NCI-H2171 (cell line): ENCODE results near the gene PPP1R12B.
"Not testable (repeated sequence)": the region's sequence is repeated elsewhere in the genome, so short reads cannot be mapped to it uniquely, and the experiment has no call there.

ENCODE experiments used
- DNase-seq: peaks from one replicate; lab custom pipeline; 2025; lab: John Stamatoyannopoulos, UW

Gene PPP1R12B

DNA sequence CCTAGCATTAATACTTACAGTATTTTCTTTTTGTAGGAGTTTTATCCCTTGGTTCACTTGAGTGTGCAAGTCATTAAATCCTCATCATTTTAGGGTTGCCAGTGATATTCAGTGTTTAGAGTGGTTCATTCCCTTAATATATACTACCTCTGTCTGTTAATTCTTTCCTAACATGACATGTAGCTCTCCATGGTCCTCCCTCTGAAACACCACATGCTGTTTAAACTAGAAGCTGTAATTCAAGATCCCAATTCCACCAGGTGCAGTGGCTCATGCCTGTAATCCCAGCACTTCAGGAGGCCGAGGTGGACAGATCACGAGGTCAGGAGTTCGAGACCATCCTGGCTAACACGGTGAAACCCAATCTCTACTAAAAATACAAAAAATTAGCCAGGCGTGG, 233.9 kb downstream of the PPP1R12B start:
- not testable (repeated sequence) for DNase-seq

DNA sequence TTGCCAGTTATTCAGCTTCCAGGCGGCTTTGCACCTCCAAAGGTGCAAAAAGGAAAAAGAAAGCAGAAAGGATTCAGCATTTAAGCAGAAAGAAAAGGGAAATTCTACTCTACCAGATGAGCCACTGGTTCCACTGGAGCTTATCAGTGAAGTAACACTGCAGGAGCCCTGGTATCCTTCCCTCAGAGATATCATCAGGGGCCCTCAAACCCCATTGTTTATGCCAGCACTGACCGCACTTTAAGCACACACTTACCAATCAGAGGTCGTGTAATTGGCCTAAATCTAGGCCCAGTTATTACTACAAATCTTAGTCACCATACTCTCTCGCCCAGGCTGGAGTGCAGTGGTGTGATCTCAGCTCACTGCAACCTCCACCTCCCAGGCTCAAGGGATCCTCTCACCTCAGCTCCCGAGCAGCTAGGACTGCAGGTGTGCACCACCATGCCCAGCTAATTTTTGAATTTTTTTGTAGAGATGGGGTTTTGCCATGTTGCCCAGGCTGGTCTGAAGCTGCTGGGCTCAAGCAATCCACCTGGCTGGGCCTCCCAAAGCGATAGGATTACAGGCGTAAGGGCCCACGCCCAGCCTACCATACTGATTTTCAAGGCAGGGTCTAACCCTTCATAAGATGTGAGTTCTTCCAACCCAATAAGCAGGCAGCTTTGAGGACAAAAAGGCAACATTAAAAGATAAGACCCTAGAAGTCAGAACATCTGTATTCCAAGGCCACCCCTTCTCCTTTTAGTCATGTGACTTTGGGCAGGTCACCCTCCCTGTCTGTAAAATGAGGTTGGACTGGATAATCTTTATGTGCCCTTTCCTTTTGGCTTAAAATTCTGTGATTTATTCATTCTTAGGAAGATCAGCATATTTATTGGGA, 236.4 kb downstream of the PPP1R12B start:
- no peak for DNase-seq

DNA sequence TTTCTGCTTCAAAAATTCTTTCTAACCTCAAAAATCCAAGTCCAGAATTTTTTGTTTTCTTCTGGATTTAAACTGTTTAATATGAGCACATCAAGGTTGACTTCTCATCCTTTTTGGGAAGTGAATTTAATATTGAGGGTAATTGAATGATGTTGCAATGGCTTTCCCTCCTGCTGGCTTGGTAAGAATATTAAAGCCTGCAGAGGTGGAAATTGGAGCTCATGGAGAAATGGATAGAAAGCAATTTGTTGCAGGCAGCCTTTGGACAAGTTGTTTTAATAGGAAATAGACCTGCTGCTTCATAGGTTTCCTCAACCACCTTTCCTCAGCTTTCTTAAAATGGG, 237.1 kb downstream of the PPP1R12B start:
- DNase-seq: no peak

DNA sequence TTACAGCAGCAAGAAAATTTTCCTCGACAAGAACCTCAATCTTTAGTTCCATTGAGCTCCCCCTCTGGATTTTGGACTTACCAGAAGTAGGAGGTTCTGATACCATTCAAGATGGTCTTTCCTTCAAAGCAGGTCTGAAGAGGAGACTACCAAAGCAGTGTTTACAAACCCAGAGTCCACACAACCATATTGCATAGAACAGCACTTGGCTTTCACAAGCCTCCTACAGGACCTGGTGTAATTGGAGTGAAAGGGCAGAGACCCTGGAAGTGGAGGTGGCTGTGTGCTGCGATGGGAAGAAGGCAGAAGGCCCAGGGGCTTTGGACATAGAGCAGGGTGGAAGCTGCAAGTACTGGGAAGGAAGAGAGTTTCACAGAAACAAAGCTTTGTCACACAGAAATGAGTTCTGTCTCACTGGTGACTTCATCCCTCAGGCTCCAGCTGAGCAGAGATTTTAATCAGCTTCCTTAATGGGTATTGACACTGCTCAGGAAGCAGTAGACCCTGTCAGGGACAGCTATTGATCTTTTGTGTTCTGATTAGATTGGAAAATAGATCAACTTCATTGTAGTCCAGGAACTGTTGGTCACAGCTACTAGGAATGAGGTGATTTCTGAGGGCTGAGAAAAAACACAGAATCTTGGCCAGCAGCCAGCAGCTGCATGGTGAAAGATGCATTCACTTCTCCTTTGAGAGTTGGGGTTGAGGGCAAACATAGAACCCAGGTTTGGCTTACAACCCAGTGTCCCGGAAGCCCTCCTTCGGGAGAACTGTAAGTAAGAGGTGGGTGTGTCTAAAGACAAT, 237.7 kb downstream of the PPP1R12B start:
- peak; percentile 54 for DNase-seq

DNA sequence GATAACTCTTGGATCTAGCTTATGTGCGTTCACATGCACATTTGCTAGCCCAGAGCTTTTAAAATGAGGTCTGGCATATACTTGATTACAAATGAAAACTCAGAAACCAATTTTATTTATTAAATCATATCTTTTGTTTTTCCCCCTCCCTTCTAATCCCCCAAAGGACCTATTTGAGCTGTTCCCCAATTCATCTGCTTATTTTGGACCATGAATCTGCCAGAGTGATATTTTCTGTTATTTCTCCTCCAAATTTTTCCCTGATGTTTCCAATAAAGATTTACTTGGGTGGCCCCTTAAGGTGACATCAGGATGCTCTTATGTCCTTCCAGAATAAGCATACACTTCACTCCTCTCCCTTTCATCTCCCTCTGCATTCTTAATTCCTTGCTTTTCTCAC, 238.4 kb downstream of the PPP1R12B start:
- no peak for DNase-seq

DNA sequence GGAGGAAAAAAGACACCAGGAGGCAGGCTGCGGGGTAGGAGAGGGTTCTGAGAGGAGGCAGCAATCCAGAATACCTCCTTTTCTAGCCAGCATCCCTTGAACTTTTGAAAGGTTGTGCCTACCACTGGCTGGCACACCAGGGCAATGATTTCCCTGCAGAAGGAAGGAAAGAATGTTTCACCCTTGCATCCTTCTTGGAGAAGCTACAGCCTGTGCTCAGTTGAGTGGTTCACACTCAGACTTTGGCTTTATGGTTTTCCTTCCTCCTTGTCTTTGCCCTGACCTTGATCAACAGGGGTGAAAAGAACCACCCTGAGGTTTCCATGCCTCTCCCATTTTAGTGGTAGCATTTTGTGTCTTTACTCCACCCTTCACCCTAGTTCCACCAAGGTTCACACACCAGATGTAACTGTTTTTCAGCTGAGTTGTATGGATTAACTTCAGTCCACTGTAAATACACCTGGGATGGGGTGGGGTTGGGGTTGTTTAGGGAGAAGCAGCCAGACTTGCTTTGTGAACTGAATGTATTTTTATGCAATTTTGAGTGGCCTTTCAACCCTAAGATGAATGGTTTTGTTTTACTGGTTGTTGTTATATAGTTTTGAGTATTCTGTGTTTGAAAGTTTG, 239.5 kb downstream of the PPP1R12B start:
- no peak for DNase-seq

DNA sequence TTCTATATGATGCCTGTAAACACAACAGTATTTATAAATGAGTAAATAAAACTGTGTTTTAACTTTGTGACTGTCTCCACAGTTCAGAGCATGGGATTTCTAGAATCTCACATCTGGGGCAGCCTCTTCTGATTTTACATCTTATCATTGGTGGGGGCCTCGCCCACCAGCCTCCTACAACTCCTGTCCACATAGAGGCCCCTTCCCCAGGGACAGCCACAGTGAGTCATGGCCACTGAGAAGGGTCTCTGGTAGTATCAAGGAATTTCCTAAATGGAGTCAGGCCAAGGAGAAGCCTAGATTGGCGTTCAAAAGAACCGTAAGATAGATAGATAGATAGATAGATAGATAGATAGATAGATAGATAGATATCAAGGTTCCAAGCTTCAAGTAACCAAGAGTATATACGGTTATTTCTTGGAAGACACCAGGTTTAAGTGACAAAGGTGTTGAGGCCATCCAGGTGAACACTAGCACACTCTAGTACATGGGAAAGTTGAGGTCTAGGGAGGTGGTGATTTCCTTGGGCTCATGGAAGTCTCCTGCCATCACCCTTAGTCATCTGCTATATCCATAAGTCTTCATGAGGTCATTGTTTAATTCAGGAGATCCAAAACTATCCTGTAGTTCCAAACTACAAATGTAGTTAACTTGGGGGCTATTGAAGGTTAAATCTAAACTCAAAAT, 240.1 kb downstream of the PPP1R12B start:
- no peak for DNase-seq

DNA sequence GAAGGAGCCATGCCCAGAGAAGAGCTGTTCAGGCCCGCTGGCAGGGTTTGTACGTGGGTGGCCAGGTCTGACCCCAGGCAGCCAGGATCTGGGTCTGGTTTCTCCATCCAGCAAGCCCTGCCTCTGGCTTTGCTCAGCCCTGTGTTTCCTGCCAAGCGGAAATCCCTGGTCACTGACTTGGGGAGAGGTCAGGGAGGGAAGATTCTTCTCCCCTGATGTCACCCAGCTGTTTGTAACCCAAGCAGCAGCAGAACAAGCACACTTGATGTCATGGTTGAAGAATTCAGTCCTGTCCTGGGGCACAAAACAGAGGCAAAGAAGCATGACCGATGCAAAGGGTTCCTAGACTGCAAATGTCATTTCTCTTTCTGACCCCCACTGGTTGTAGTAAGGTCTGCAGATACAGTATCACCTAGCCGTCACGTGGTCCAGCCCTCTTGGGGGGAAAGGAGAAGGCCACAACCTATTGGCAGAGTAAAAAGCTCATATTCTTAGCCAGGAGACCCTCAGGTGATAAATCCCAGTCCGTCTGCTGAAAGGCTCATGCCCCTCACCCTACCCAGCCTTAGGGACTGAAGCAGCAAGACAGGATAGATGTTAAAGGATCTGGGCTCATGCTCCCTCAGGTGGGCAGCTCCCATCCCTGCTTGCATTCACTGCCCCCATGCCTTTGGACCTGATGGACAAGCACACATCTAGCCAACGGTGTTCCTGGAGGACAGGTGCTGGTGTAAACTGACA, 240.9 kb downstream of the PPP1R12B start:
- DNase-seq: no peak

DNA sequence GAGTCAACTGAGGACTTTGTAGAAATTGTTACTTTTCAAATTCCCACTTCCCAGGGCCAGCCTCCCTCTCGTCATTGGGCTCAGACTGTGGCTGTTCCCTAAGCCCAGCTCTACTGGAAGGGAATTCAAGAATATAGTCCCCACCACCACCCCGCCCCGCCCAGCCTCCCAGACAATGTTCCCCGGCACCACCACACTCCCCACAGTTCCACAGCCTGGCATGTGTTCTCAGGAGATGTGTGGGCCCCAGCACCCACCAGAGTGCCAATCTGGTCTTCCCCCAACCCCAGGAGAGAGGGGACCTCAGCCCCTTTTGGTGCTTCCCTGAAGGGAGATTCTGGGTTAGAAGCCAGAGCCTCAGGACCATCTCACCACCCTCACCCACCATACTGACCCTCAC, 241.6 kb downstream of the PPP1R12B start:
- no peak for DNase-seq

DNA sequence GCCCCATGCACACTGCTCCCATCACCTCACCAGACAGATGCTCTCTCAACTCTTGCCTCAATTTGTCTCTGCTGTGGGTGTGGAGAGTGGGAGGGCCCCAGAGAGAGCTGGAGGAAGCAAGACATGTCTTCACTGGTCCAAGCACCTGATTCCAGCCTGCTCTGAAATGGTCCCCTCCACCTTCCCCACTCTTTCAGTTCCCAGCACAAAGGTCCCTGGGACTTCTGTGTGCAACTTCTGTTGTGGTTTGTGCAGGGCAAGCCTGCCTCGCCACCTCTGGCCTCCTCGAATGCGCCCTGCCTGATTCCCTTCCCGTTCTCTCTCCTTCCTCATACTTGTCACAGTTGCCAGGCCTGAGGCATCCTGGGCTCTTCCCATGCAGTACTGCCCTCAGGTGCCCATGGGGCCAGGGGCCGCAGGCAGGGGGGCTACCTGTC, 242.5 kb downstream of the PPP1R12B start:
- no peak for DNase-seq

DNA sequence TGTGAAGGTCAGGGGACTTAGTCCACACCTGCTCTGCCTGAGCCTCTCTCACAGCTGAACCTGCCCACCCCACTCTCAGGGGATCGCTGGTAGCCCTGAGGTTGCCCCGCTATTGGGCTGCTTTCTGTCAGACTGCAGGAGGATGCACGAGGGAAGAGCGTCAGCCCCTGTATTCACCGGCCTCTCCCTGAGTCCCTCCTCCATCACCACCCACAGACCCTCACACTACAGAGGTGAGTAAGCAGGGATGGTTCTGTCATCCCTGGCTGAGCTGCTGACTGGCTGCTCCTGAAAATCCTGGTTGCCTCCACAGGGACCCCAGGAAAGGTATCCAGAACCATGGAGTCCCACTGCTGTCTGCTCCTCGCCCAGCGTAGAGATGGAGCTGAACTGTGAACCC, 243.0 kb downstream of the PPP1R12B start:
- DNase-seq: no peak

DNA sequence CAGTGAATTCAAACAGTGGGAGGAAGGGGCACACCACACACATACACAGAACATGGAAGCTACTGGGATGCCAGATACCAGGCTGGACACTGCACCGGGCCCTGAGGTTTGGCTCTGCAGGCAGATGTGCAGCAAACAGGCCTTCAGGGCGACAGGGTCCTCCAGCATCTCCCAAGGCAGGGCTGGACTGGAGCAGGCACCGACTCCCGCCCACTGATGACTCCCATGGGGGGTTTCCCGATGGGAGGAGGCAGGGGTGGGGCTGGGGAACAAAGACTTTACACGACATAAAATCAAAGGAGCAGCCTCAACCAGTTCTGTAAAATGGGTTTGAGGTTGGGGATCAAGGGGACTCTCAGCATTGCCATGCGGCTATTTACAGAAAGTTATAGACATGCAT, 243.6 kb downstream of the PPP1R12B start:
- DNase-seq: no peak

DNA sequence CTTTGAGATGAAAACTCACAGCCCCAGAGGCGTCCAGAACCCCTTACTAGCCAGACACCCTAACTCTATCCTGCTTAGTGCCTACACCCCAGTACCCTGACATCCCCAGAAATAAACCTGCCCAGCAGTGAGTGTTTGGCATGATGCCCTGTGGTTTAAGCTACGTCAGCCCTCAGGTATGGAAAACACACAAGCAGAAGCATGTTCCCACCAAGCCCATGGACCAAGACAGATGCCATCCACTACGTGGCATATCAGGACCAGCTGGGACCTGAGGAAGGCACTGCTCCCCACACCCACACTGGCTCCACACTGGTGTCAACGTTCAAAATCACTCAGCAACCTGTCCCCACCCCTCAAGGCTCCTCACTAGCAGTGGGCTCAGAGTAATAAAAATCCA, 245.3 kb downstream of the PPP1R12B start:
- no peak for DNase-seq

DNA sequence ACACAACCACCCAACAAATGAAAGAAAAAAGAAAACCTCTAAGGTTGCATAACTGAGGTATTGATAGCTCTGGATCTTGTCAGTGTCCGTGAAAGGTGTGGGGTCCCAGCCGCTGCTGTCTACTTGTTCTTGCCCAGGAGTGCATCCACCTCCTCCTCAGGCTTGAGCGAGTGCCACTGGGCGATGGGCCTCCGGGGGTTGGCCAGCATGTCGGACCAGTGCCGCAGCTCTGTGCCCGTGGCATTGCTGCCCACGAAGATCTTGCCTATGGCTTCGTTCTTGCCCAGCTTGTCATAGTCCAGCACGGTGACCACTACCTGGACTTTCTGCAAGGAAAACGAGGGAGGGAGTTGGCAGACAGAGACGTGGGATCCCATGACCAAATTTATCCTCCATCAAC, 248.1 kb downstream of the PPP1R12B start:
- no peak for DNase-seq

DNA sequence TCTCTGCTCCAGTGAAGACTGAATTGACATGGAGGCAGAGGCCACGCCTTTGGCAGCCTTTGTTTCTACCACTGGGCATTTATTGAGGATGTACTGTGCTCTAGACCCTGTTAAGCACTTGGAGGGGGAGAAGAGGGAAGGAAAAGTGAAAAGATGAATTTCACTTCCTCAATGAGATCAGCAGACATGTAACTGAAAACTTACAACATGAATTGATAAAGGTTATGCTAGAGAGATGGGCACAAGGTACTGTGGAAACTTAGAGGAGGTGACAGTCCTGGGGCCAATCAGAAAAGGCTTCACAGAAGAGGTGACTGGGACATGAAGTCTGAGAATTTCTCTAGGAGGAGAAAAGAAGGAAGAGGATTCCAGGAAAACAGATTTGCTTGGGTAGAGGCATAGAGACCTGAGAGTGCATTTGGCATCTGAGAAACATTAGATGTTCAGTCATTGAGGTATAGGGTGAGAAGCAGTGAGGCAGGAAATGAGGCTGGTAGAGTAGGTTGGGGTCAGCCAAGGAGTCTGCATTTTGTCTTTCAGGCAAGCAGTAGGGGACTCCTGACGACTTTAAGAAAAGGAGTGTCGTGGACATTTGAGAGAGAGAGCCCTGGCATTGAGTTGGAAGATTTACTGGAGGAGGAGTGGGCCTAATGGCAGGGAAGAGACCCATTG, 248.7 kb downstream of the PPP1R12B start:
- DNase-seq: no peak

DNA sequence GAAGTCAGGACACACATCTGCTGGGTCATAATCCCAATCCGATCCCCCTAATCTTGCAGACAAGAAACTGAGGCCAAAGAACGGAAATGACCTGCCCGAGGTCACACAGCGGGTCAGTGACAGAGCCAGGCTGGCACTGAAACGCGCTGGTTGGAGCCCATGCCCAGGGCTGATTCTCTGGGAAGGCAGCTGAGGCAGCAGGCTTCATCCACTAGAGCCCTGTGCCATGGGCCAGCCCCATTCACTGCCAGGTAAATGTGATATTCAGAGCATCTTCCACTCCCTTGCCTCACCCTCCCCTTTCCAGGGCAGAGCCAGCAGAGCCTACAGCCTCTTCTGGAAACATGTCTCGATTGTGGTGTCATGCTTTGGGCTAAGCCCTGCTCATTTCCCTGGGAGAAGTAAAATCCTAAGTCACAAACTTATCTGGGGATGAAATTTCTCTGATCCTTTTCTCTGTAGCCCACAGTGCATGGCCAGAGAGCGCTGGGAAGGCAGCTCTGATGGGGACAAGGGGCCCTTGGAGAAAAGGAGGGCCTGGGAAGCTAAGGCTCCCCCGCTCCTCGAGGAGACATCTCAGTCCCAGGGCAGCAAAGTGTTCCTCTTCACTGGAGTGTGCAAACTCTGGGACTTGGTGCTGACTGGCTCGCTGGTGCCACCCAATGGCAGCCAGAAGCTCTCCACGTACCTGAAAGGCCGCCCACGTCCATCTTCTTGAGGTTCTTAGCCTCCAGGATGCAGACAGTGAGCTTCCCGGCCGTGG, 251.4 kb downstream of the PPP1R12B start:
- DNase-seq: peak; percentile 14

DNA sequence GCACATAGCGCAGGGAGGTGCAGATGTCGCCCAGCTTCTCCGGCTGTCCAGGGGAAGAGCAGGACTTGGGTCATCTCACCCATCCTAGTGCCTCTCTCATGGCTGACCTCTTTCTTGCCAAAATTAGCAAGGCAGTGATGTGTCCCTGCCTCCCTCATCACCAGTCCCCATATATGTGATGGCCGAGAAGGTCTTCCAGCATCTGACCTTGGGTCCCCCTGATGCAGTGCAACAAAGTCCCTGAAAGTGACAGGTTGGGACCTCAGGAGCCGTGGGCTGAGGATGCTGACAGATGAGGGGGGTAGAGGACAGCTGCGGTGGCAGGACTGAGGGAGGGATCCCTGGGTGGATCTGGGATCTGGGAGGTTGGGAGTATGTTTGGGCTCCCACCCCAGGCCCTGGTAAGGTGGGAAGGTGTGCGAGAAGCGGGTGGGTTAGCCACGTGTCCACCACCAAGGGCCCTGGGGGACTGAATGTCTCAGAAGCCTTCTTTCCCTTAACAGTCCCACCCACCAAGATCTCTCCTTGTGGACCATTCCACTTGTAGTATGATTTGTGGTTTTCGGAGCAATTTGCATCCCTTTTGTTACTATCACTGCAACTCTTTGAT, 252.0 kb downstream of the PPP1R12B start:
- no peak for DNase-seq

DNA sequence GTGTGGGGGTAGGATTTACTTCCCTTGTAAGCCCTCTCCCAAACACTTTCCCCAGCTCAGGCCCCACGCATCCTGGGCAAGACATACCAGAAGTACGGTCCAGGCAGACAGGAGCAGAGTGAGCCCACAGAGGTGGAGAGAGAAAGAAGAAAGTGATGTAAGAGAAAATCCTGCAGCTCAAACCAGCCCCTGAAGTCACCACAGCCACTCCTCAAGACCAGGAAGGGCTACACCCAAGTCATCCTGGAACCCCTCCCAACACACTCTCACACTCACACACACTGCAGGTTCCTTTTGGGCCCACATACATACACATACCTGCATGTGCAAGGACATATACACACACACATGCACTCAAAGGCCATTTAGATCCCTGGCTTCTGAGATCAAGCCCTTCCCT, 254.9 kb downstream of the PPP1R12B start:
- DNase-seq: no peak

DNA sequence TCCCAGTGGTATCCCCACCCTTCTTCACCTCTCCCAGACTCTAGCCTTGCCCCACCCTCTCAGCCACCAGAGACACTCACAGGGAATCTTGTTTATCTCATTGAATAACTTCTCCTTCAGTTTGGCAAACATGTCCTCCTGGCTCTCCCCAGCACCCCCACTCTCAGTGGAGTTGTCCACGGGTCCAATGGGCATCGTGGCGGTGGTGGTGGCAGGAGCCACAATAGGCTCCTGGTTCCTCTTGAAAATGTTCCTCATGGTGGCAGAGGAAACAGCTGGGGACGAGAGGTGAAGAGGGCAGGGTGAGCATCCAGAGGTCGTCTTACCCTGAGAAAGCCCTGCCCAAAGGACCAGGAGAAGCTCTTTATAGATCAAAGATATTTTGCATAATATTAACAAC, 257.0 kb downstream of the PPP1R12B start:
- DNase-seq: no peak

DNA sequence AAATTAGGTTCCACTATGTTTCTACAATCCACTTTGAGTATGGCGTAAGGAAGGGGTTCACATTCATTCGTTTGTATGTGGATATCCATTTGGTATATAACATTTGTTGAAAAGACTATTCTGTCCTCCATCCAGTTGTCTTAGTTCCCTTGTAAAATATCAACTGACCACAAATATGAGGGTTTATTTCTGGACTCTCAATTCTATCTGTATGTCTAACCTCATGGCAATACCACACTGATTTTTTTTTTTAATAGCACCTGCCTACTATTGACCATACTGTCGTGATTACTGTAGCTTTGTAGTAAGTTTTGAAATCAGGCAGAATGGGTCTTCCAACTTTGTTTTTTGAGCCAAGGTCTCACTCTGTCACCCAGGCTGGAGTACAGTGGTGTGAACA, 263.5 kb downstream of the PPP1R12B start:
- DNase-seq: not testable (repeated sequence)
